H1 (cell line): ENCODE data around the gene MAML3.

ENCODE experiments used
- CHD2 ChIP-seq: IDR thresholded peaks from 2 replicates; pipeline ENCODE4 v1.6.1; 2012; ENCODE audit warnings: low read length, improper control_type of control experiment
- EP300 ChIP-seq, 2 experiments: IDR thresholded peaks; 1 replicate in 1 of 2; 2 replicates in 1 of 2; pipeline ENCODE4 v1.6.1; 2011 to 2012; ENCODE audit warnings: low read depth in 2 of 2, low read length in 2 of 2, mild to moderate bottlenecking in 2 of 2, borderline replicate concordance in 1 of 2, inconsistent platforms in 1 of 2, moderate library complexity in 1 of 2
- EZH2 ChIP-seq: fragments of 200-600 bp; sonication (generic); IDR thresholded peaks from 2 replicates; pipeline ENCODE4 v1.7.1; 2012; ENCODE audit warnings: low read depth, mild to moderate bottlenecking, moderate library complexity, low read length, inconsistent platforms; ENCODE audit not compliant: severe bottlenecking
- FOSL1 ChIP-seq: IDR thresholded peaks from 2 replicates; pipeline ENCODE4 v1.6.1; 2011; ENCODE audit warnings: mild to moderate bottlenecking, low read depth, low read length, moderate library complexity; ENCODE audit not compliant: insufficient read depth
- POLR2A ChIP-seq, 2 experiments: IDR thresholded peaks; 1 replicate in 1 of 2; 2 replicates in 1 of 2; pipeline ENCODE4 v1.6.1; 2011; ENCODE audit warnings: low read depth in 2 of 2, low read length in 2 of 2, mild to moderate bottlenecking in 2 of 2; ENCODE audit errors: control extremely low read depth in 1 of 2
- POLR2AphosphoS5 ChIP-seq: IDR thresholded peaks from 2 replicates; pipeline ENCODE4 v1.6.1; 2011; ENCODE audit warnings: low read depth, low read length
- SP1 ChIP-seq: IDR thresholded peaks from 2 replicates; pipeline ENCODE4 v1.6.1; 2011; ENCODE audit warnings: low read depth, low read length
- SUZ12 ChIP-seq: fragments of 200-600 bp; sonication (generic); IDR thresholded peaks from 2 replicates; pipeline ENCODE4 v1.6.1; 2012; ENCODE audit warnings: mild to moderate bottlenecking, inconsistent platforms, low read length, moderate library complexity, mixed read lengths
- TAF1 ChIP-seq: IDR thresholded peaks from 2 replicates; pipeline ENCODE4 v1.6.1; 2011; ENCODE audit warnings: mild to moderate bottlenecking, low read depth, low read length
- TBP ChIP-seq: IDR thresholded peaks from 2 replicates; pipeline ENCODE4 v1.6.1; 2011; ENCODE audit warnings: low read depth, low read length, improper control_type of control experiment
- TF ChIP-seq, protein P1 (sequence below), 3 experiments: IDR thresholded peaks; 1 replicate in 2 of 3; 2 replicates in 1 of 3; pipeline versions ENCODE4 v1.5.1 to v1.6.1; 2011; ENCODE audit warnings: low read length in 3 of 3, mild to moderate bottlenecking in 3 of 3, inconsistent platforms in 2 of 3, low read depth in 1 of 3, moderate library complexity in 1 of 3; ENCODE audit not compliant: insufficient read depth in 1 of 3; ENCODE audit errors: control extremely low read depth in 1 of 3
- TF ChIP-seq, protein P2 (sequence below): IDR thresholded peaks from 2 replicates; pipeline ENCODE4 v1.6.1; 2012; ENCODE audit warnings: inconsistent platforms

DNA sequence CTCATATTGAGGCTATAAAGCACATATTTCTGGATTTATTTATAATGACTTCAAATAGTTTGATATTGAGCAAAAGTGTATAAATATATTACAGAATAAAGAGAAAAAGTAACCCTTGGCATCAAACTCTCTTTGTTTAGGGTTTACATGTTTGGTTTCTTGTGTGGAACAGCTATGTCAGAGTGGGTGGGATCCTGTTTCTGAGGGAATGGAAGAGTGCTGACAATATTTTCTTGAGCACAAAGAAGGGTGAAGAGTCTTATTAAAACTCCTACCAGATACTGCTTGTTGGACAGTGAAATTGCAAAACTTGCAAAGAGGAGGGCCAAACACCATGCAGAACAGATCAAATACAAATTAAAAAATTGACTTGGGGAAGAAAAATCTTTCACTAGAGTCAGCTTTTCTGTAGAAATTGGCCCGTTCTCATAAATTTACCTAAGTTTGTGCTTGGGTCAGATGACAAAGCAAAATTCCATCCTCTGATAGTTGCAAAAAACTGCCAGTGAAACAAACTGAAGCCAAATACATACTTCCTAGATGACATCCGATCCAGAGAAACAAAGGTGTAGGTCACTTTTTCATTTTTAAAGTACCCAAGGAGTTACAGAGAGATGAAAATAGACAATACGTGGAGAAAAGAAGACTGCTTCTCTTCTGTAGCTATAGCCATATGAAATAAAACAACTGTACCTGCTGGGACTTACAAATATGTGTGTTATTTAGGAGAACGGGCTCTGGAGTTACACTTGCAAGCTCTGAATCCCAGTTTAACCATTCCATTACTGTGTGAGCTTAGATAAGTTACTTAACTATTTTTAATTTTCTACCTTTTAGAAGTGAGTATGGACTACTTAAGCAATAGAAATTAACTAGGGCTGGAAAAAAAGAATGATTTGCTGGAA is 133.3 kb downstream of the MAML3 start:
- TF ChIP-seq, protein P1, sequence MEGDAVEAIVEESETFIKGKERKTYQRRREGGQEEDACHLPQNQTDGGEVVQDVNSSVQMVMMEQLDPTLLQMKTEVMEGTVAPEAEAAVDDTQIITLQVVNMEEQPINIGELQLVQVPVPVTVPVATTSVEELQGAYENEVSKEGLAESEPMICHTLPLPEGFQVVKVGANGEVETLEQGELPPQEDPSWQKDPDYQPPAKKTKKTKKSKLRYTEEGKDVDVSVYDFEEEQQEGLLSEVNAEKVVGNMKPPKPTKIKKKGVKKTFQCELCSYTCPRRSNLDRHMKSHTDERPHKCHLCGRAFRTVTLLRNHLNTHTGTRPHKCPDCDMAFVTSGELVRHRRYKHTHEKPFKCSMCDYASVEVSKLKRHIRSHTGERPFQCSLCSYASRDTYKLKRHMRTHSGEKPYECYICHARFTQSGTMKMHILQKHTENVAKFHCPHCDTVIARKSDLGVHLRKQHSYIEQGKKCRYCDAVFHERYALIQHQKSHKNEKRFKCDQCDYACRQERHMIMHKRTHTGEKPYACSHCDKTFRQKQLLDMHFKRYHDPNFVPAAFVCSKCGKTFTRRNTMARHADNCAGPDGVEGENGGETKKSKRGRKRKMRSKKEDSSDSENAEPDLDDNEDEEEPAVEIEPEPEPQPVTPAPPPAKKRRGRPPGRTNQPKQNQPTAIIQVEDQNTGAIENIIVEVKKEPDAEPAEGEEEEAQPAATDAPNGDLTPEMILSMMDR (IDR thresholded peaks at IDR 0.05; ENCODE audit: control extremely low read depth in 1 of 3, insufficient read depth in 1 of 3, low read depth in 1 of 3, low read length in 3 of 3): no peak
- TF ChIP-seq EP300 (IDR thresholded peaks at IDR 0.05; ENCODE audit: borderline replicate concordance in 1 of 2, low read depth in 2 of 2, low read length in 2 of 2) (no peak), SP1 (no peak), EZH2 (no peak), TAF1 (no peak), TBP (no peak), FOSL1 (no peak), POLR2AphosphoS5 (no peak), CHD2 (no peak), POLR2A (IDR thresholded peaks at IDR 0.05; ENCODE audit: control extremely low read depth in 1 of 2, low read depth in 2 of 2, low read length in 2 of 2) (no peak), SUZ12 (no peak)
- TF ChIP-seq, protein P2, sequence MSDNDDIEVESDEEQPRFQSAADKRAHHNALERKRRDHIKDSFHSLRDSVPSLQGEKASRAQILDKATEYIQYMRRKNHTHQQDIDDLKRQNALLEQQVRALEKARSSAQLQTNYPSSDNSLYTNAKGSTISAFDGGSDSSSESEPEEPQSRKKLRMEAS: no peak
